ENCODE data around the gene TOB1.

The TOB1 gene

GRCh38 chr17:50856431-50856830 lies 9.7 kb downstream of the TOB1 start:
- in situ Hi-C loops (cut with HindIII; ENCODE audit: low sequenced_read_pairs) = no loop called here
- H3K4me3 ChIP-seq (ENCODE audit: low read depth, low read length) = no peak overlapping the region
- TF ChIP-seq CTCF (IDR thresholded peaks at IDR 0.05; ENCODE audit: low read depth, low read length, missing control alignments) = no peak
- DNase-seq (ENCODE audit: low read depth) = no peak

GRCh38 chr17:50855708-50856330 lies 10.3 kb downstream of the TOB1 start:
- TF ChIP-seq CTCF (IDR thresholded peaks at IDR 0.05; ENCODE audit: low read depth, low read length, missing control alignments) = no peak
- H3K4me3 ChIP-seq (ENCODE audit: low read depth, low read length) = no peak overlapping the region
- no peak for DNase-seq (ENCODE audit: low read depth)
- in situ Hi-C loops (cut with HindIII; ENCODE audit: low sequenced_read_pairs) = no loop called here

DNA sequence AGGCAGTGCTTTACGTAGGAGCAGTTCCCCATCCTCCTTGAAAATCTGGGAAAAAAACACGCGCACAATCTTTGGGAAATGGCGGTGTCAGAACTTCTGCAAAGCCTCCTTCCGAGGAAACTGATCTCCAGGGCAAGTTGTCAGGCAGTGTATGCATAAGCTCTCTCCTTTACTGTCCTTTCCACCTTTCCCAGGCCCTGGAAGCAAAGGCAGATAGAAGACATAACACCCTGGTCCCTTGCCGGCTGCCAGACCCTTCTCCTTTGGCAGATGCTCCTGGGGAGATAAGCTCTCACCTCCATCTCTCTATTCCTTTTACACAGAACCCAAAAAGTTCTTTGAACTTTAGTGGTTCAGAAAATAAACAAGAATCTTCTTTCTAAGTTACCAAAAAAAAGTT lies 12.4 kb downstream of the TOB1 start:
- H3K4me3 ChIP-seq (ENCODE audit: low read depth, low read length) = no peak overlapping the region
- no peak for DNase-seq (ENCODE audit: low read depth)
- TF ChIP-seq CTCF (IDR thresholded peaks at IDR 0.05; ENCODE audit: low read depth, low read length, missing control alignments) = no peak
- in situ Hi-C loops (cut with HindIII; ENCODE audit: low sequenced_read_pairs) = no loop called here

DNA sequence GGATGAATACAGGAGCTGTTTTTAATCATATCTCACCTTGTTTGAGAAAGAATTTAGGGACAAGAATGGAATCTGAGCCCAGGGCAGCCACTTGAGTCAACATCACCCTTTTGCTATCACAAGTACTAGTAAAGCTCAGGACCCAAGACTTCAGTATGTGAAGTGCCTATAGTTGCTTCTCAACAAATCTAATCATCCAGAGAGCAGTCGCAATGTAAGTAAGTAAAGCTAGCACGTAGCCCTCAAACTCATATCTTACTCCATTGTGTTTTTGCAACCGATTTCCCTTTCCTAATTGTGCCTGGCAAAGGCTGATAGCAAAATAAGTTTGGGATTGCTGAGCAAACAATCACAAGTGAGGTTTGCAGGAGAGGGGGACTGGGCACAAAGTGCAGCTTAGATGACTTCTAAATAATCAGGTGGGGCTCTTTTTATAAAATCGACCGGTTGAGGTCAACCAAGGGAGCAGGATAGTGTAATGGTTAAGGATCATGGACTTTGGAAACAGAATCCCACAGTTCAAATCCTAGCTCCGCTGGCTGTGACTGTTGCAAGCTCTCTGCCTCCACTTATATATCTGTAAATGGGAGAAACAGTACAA lies 13.0 kb downstream of the TOB1 start:
- H3K4me3 ChIP-seq (ENCODE audit: low read depth, low read length) = no peak overlapping the region
- no peak for DNase-seq (ENCODE audit: low read depth)
- TF ChIP-seq CTCF (IDR thresholded peaks at IDR 0.05; ENCODE audit: low read depth, low read length, missing control alignments) = no peak
- in situ Hi-C loops (cut with HindIII; ENCODE audit: low sequenced_read_pairs) = no loop called here

GRCh38 chr17:50850640-50851039 lies 15.5 kb downstream of the TOB1 start:
- no peak overlapping the region for H3K4me3 ChIP-seq (ENCODE audit: low read depth, low read length)
- in situ Hi-C loops (cut with HindIII; ENCODE audit: low sequenced_read_pairs) = no loop called here
- no peak for TF ChIP-seq CTCF (IDR thresholded peaks at IDR 0.05; ENCODE audit: low read depth, low read length, missing control alignments)
- no peak for DNase-seq (ENCODE audit: low read depth)

DNA sequence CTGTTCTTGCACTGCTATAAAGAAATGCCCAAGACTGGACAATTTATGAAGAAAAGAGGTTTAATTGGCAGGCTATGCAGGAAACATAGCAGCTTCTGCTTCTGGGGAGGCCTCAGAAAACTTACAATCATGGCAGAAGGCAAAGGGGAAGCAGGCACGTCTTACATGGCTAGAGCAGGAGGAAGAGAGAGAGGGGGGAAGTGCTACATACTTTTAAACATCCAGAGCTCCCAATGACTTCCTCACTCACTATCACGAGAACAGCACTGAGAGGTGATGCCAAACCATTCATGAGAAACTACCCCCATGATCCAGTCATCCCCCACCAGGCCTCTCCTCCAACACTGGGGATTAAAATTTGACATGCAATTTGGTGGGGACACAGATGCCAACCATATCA lies 17.4 kb downstream of the TOB1 start:
- H3K4me3 ChIP-seq (ENCODE audit: low read depth, low read length) = no peak overlapping the region
- TF ChIP-seq CTCF (IDR thresholded peaks at IDR 0.05; ENCODE audit: low read depth, low read length, missing control alignments) = no peak
- no peak for DNase-seq (ENCODE audit: low read depth)
- in situ Hi-C loops (cut with HindIII; ENCODE audit: low sequenced_read_pairs) = loop anchor here (10.0 kb wide), 1 partner anchor 96 kb away; no protein-coding TSS in a partner anchor

Data from astrocyte of the cerebellum (primary cell).